ENCODE data around the gene AFF4.

GRCh38 chr5:132877938-132878337 is 85.5 kb downstream of the AFF4 start:
- TF ChIP-seq TAF1 (IDR thresholded peaks at IDR 0.05; ENCODE audit: borderline replicate concordance, low read depth, low read length) (no peak), POLR2AphosphoS5 (IDR thresholded peaks at IDR 0.05; ENCODE audit: low read depth, low read length) (no peak)

All from GM12892 (cell line).